Gastroesophageal sphincter (tissue), 4 donors: ENCODE data around the gene FBH1. TPM values are rescaled to one million over a fixed set of nuclear protein-coding genes. Genes with fewer than 3 reads are reported as not detected.

ENCODE experiments used
- ATAC-seq: fragments of 150-250 bp; one replicate; pipeline ENCODE4 v1.9.1; 2016; ENCODE audit warnings: mild to moderate bottlenecking, moderate library complexity
- H3K27ac ChIP-seq, 4 donors: fragments of 200-600 bp; sonication (generic) in 3 of 4; 1 replicate in 3 of 4; 2 replicates in 1 of 4; pipeline ENCODE4 v1.5.1; 2016 to 2019
- H3K27me3 ChIP-seq: fragments of 200-600 bp; sonication (generic); one replicate; pipeline ENCODE4 v1.5.1; 2019
- H3K36me3 ChIP-seq, 2 donors: fragments of 200-600 bp; sonication (generic); one replicate each; pipeline ENCODE4 v1.5.1; 2019; ENCODE audit warnings: control low read depth in 1 of 2
- H3K4me1 ChIP-seq, 3 donors: fragments of 200-600 bp; sonication (generic); 1 replicate in 2 of 3; 2 replicates in 1 of 3; pipeline ENCODE4 v1.5.1; 2016 to 2019; ENCODE audit warnings: control low read depth in 2 of 3
- H3K4me3 ChIP-seq, 2 donors: fragments of 200-600 bp; sonication (generic); one replicate each; pipeline ENCODE4 v1.5.1; 2019; ENCODE audit warnings: mild to moderate bottlenecking in 1 of 2, moderate library complexity in 1 of 2
- H3K9me3 ChIP-seq, 3 donors: fragments of 200-600 bp; sonication (generic); one replicate each; pipeline ENCODE4 v1.5.1; 2017 to 2019; ENCODE audit warnings: control low read depth in 2 of 3
- CTCF ChIP-seq, 4 experiments: fragments of 200-600 bp in 2 of 4; fragments of 450-650 bp in 2 of 4; sonication (generic) in 1 of 4; IDR thresholded peaks; one replicate each; pipeline ENCODE4 v1.5.1; 2017 to 2019; ENCODE audit warnings: antibody characterized with exemption in 4 of 4, mild to moderate bottlenecking in 2 of 4, moderate library complexity in 2 of 4
- EP300 ChIP-seq: sonication (generic); formaldehyde crosslinking; IDR thresholded peaks from one replicate; pipeline ENCODE4 v1.6.1; 2017; ENCODE audit warnings: antibody characterized with exemption, mild to moderate bottlenecking
- POLR2A ChIP-seq, 2 donors: fragments of 450-650 bp; IDR thresholded peaks; one replicate each; pipeline ENCODE4 v1.6.1; 2017; ENCODE audit warnings: antibody characterized with exemption in 2 of 2, mild to moderate bottlenecking in 2 of 2, moderate library complexity in 1 of 2
- POLR2AphosphoS5 ChIP-seq: sonication (generic); formaldehyde crosslinking; IDR thresholded peaks from one replicate; pipeline ENCODE4 v1.6.1; 2017; ENCODE audit warnings: antibody characterized with exemption
- WGBS, 2 donors: methylation state at CpG; one replicate each; pipeline ENCODE4 v1.1.5; 2018; ENCODE audit warnings: low coverage in 1 of 2; 5-methylcytosine and 5-hydroxymethylcytosine counted together
- total RNA-seq, 4 donors: library from RNA; depleted of rRNA; stranded (reverse); fragments of >200 nt; gene quantifications; one replicate each; pipeline ENCODE4 v1.1.0, GENCODE V29; 2016

The FBH1 gene
- total RNA-seq, 4 donors from 2014 or later = 76.2 to 108 (median 98.5) TPM

GRCh38 chr10:5910323-5911100 lies 20.5 kb downstream of the FBH1 start:
- 48 to 52% methylated on average over 9 to 11 of the region's 18 CpGs for WGBS, 2 donors
- peak; percentile 47 for ATAC-seq
- peaks cover 0 to 98% of the 10 kb centered on the region in 2 donors for H3K36me3 ChIP-seq
- H3K9me3 ChIP-seq = no peaks in the 10 kb centered on the region
- peak overlapping the region in 2 of 4 donors; percentile 19 to 59 for H3K27ac ChIP-seq
- H3K4me1 ChIP-seq = peaks cover 0 to 16% (median 0%) of the 10 kb centered on the region in 3 donors
- TF ChIP-seq POLR2A (IDR thresholded peaks at IDR 0.05) (no peak), POLR2AphosphoS5 (no peak), CTCF (IDR thresholded peaks at IDR 0.05) (no peak), EP300 (no peak)
- no peak overlapping the region for H3K4me3 ChIP-seq
- H3K27me3 ChIP-seq = no peaks in the 10 kb centered on the region

GRCh38 chr10:5911670-5912069 lies 21.6 kb downstream of the FBH1 start:
- Histone ChIP-seq H3K27ac (no peak overlapping the region), H3K36me3 (peaks cover 0 to 100% of the 10 kb centered on the region in 2 donors)
- ATAC-seq = no peak

GRCh38 chr10:5913736-5914135 lies 23.7 kb downstream of the FBH1 start:
- peaks cover 0 to 6% (median 0%) of the 10 kb centered on the region in 3 donors for H3K4me1 ChIP-seq
- H3K27ac ChIP-seq = no peak overlapping the region
- ATAC-seq = no peak
- H3K36me3 ChIP-seq = peaks cover 0 to 100% of the 10 kb centered on the region in 2 donors
- H3K4me3 ChIP-seq = no peak overlapping the region
- WGBS, 2 donors = 85 to 89% methylated on average over 4 of the region's 4 CpGs
- no peak for TF ChIP-seq EP300
- TF ChIP-seq CTCF (IDR thresholded peaks at IDR 0.05) = no peak
- TF ChIP-seq POLR2A (IDR thresholded peaks at IDR 0.05) = no peak
- no peak for TF ChIP-seq POLR2AphosphoS5
- no peaks in the 10 kb centered on the region for H3K27me3 ChIP-seq
- no peaks in the 10 kb centered on the region for H3K9me3 ChIP-seq

More at GRCh38 chr10:5911670-5912069, 21.6 kb downstream of the FBH1 start:
- TF ChIP-seq EP300 = no peak
- TF ChIP-seq POLR2AphosphoS5 = no peak
- no peak for TF ChIP-seq POLR2A (IDR thresholded peaks at IDR 0.05)
- no peak for TF ChIP-seq CTCF (IDR thresholded peaks at IDR 0.05)
- H3K27me3 ChIP-seq = no peaks in the 10 kb centered on the region
- H3K4me3 ChIP-seq = no peak overlapping the region
- H3K4me1 ChIP-seq = peaks cover 0 to 6% (median 0%) of the 10 kb centered on the region in 3 donors
- 94 to 98% methylated on average over 3 of the region's 4 CpGs for WGBS, 2 donors
- no peaks in the 10 kb centered on the region for H3K9me3 ChIP-seq

GRCh38 chr10:5915451-5915850 lies 25.4 kb downstream of the FBH1 start:
- H3K4me1 ChIP-seq = peaks cover 0 to under 1% (median 0%) of the 10 kb centered on the region in 3 donors
- H3K27ac ChIP-seq = no peak overlapping the region
- TF ChIP-seq POLR2A (IDR thresholded peaks at IDR 0.05) = no peak
- TF ChIP-seq CTCF (IDR thresholded peaks at IDR 0.05) = no peak
- no peak for TF ChIP-seq EP300
- no peaks in the 10 kb centered on the region for H3K27me3 ChIP-seq
- ATAC-seq = no peak
- H3K4me3 ChIP-seq = no peak overlapping the region
- WGBS, 2 donors = 93% methylated on average over 5 of the region's 14 CpGs; no CpG with 5 or more reads in 1 of the 2 donors
- H3K9me3 ChIP-seq = no peaks in the 10 kb centered on the region
- peaks cover 0 to 100% of the 10 kb centered on the region in 2 donors for H3K36me3 ChIP-seq

GRCh38 chr10:5917305-5917704 lies 27.3 kb downstream of the FBH1 start:
- no peak overlapping the region for H3K4me3 ChIP-seq
- 98% methylated on average over 7 of the region's 13 CpGs; no CpG with 5 or more reads in 1 of the 2 donors for WGBS, 2 donors
- no peaks in the 10 kb centered on the region for H3K27me3 ChIP-seq
- peaks cover 3 to 100% of the 10 kb centered on the region in 2 donors for H3K36me3 ChIP-seq
- H3K4me1 ChIP-seq = no peaks in the 10 kb centered on the region
- no peak for TF ChIP-seq POLR2A (IDR thresholded peaks at IDR 0.05)
- TF ChIP-seq POLR2AphosphoS5 = no peak
- TF ChIP-seq CTCF (IDR thresholded peaks at IDR 0.05) = no peak
- no peak for TF ChIP-seq EP300
- no peak overlapping the region for H3K27ac ChIP-seq
- no peak for ATAC-seq
- H3K9me3 ChIP-seq = no peaks in the 10 kb centered on the region
